B cell (primary cell): ENCODE measurements around the gene NBAS. TPM values are rescaled to one million over a fixed set of nuclear protein-coding genes. Genes with fewer than 3 reads are reported as not detected.

Experiments
- ATAC-seq: fragments of 200-7000 bp; cut with Tn5 transposase; one replicate; pipeline ENCODE4 v1.10.0; 2021; ENCODE audit warnings: low read depth, mild to moderate bottlenecking, moderate number of reproducible peaks, moderate library complexity
- CTCF ChIA-PET: fragments of 350-600 bp; sonication (Branson Sonifier 250); formaldehyde crosslinking; loops from one replicate; lab custom pipeline; 2021; ENCODE audit warnings: antibody characterized with exemption, inconsistent platforms; lab: Charles Lee
- POLR2A ChIA-PET: fragments of 350-600 bp; sonication (Branson Sonifier 250); formaldehyde crosslinking; loops from one replicate; lab custom pipeline; 2021; ENCODE audit warnings: antibody characterized with exemption; lab: Charles Lee
- DNase-seq: peaks from one replicate; pipeline ENCODE4 v3.0.0; 2013
- H2AFZ ChIP-seq: 2 replicates; pipeline ENCODE4 v1.6.1; 2012; ENCODE audit warnings: mild to moderate bottlenecking, low read depth, low read length; ENCODE audit not compliant: insufficient read depth, poor library complexity, severe bottlenecking
- H3K27ac ChIP-seq, 2 donors: 1 replicate in 1 of 2; 2 replicates in 1 of 2; pipeline ENCODE4 v1.5.1; 2012 to 2013; ENCODE audit warnings: low read length in 2 of 2, mild to moderate bottlenecking in 2 of 2, moderate library complexity in 1 of 2
- H3K27me3 ChIP-seq, 4 experiments: fragments of 200-600 bp in 1 of 4; sonication (generic) in 1 of 4; replicated peaks in 1 of 4; 1 replicate in 2 of 4; 2 replicates in 2 of 4; pipeline versions ENCODE4 v1.6.1 to v1.7.0; 2013 to 2016; ENCODE audit warnings: low read length in 3 of 4, mild to moderate bottlenecking in 2 of 4, mixed read lengths in 1 of 4, moderate library complexity in 1 of 4; ENCODE audit not compliant: insufficient read depth in 4 of 4, control insufficient read depth in 3 of 4; ENCODE audit errors: control extremely low read depth in 1 of 4
- H3K36me3 ChIP-seq, 2 experiments: replicated peaks in 1 of 2; 1 replicate in 1 of 2; 2 replicates in 1 of 2; pipeline versions ENCODE4 v1.6.1 to v1.7.1; 2013; ENCODE audit warnings: low read length in 1 of 2; ENCODE audit not compliant: insufficient read depth in 2 of 2, control insufficient read depth in 1 of 2; ENCODE audit errors: control extremely low read depth in 1 of 2, extremely low read depth in 1 of 2
- H3K4me1 ChIP-seq, 2 donors: fragments of 200-600 bp in 1 of 2; sonication (generic) in 1 of 2; 1 replicate in 1 of 2; 2 replicates in 1 of 2; pipeline versions ENCODE4 v1.5.1 to v1.6.1; 2013 to 2017; ENCODE audit warnings: low read length in 2 of 2; ENCODE audit not compliant: control insufficient read depth in 2 of 2, insufficient read depth in 2 of 2
- H3K4me2 ChIP-seq: replicated peaks from 2 replicates; pipeline ENCODE3; 2012; ENCODE audit warnings: mild to moderate bottlenecking, low read depth, low read length; ENCODE audit not compliant: poor library complexity, severe bottlenecking
- H3K4me3 ChIP-seq, 5 experiments: fragments of 200-600 bp in 1 of 5; sonication (generic) in 1 of 5; 1 replicate in 3 of 5; 2 replicates in 2 of 5; pipeline versions ENCODE4 v1.5.1 to v1.7.0; 2011 to 2016; ENCODE audit warnings: low read length in 4 of 5, mild to moderate bottlenecking in 4 of 5, low read depth in 2 of 5, control low read depth in 1 of 5, moderate library complexity in 1 of 5; ENCODE audit not compliant: insufficient read depth in 1 of 5; ENCODE audit errors: control extremely low read depth in 1 of 5, extremely low read depth in 1 of 5
- H3K79me2 ChIP-seq: fragments of 200-600 bp; sonication (generic); one replicate; pipeline ENCODE4 v1.6.0; 2016; ENCODE audit warnings: low read length; ENCODE audit not compliant: control insufficient read depth, insufficient read depth
- H3K9ac ChIP-seq: fragments of 200-600 bp; sonication (generic); 2 replicates; pipeline ENCODE4 v1.6.1; 2017; ENCODE audit warnings: mild to moderate bottlenecking, low read length, moderate library complexity
- H3K9me3 ChIP-seq, 3 donors: one replicate each; pipeline versions ENCODE4 v1.6.1 to v1.7.1; 2013; ENCODE audit warnings: low read length in 2 of 3; ENCODE audit not compliant: control insufficient read depth in 2 of 3, insufficient read depth in 1 of 3; ENCODE audit errors: control extremely low read depth in 1 of 3
- H4K20me1 ChIP-seq: 2 replicates; pipeline ENCODE4 v1.6.0; 2012; ENCODE audit warnings: mild to moderate bottlenecking, low read length; ENCODE audit not compliant: insufficient read depth, control insufficient read depth, poor library complexity, severe bottlenecking
- H3K27ac Mint-ChIP-seq: one replicate; pipeline ENCODE4 v1.8.0; 2021; ENCODE audit warnings: mixed read lengths
- H3K27me3 Mint-ChIP-seq: one replicate; pipeline ENCODE4 v1.8.0; 2021; ENCODE audit warnings: mixed read lengths
- H3K4me1 Mint-ChIP-seq: one replicate; pipeline ENCODE4 v1.8.0; 2021; ENCODE audit warnings: mixed read lengths
- H3K4me3 Mint-ChIP-seq: one replicate; pipeline ENCODE4 v1.8.0; 2021; ENCODE audit warnings: mixed read lengths
- H3K9me3 Mint-ChIP-seq: one replicate; pipeline ENCODE4 v1.8.0; 2022; ENCODE audit warnings: mixed read lengths; ENCODE audit not compliant: insufficient read depth
- CTCF ChIP-seq: fragments of 200-600 bp; IDR thresholded peaks from one replicate; pipeline ENCODE4 v1.8.0; 2022; ENCODE audit warnings: antibody characterized with exemption, mild to moderate bottlenecking
- EZH2 ChIP-seq: IDR thresholded peaks from 2 replicates; pipeline ENCODE4 v1.6.1; 2012; ENCODE audit warnings: borderline replicate concordance, low read depth, mild to moderate bottlenecking, moderate library complexity, low read length; ENCODE audit not compliant: insufficient read depth, poor library complexity, severe bottlenecking
- WGBS: methylation state at CpG from one replicate; pipeline ENCODE4 v1.1.5; 2013; ENCODE audit warnings: missing lambda C conversion rate; ENCODE audit not compliant: insufficient coverage; 5-methylcytosine and 5-hydroxymethylcytosine counted together
- intact Hi-C: fragments of 100-400 bp; cut with micrococcal nuclease; formaldehyde crosslinking; loops from one replicate; pipeline ENCODE4 v1.10.0; 2022
- polyA plus RNA-seq: library from polyadenylated mRNA; depleted of rRNA; stranded (reverse); fragments of >200 nt; gene quantifications from 2 replicates; pipeline ENCODE4 v1.2.3, GENCODE V29; 2012
- total RNA-seq, 2 donors: library from RNA; stranded (reverse); fragments of 120-200 nt in 1 of 2; gene quantifications; 1 replicate in 1 of 2; 2 replicates in 1 of 2; pipeline versions ENCODE4 v1.2.3 to v1.2.4, GENCODE V29; 2013 to 2022

NBAS gene
- total and polyA plus RNA-seq, 2 donors (not counting 1 experiment from before 2014, with no cell fraction given): 10.6 to 37.3 TPM

GRCh38 chr2:15372019-15372418 is 189.1 kb downstream of the NBAS start:
- intact Hi-C loops: no loop called here
- H3K79me2 ChIP-seq: no peaks in the 10 kb centered on the region
- no peak overlapping the region for H3K4me3 ChIP-seq
- peaks cover 2 to 17% of the 10 kb centered on the region in 2 experiments for H3K36me3 ChIP-seq
- ChIA-PET POLR2A (no interaction called here), CTCF (interaction anchor here (1.2 kb wide), 1 partner anchor 10 kb away, joined by 3 read pairs; no protein-coding TSS in a partner anchor)
- no peaks in the 10 kb centered on the region for H3K27me3 Mint-ChIP-seq
- TF ChIP-seq CTCF (no peak), EZH2 (no peak)
- H3K27me3 ChIP-seq: no peaks in the 10 kb centered on the region
- peaks cover 24% of the 10 kb centered on the region for H3K4me1 Mint-ChIP-seq
- H3K9ac ChIP-seq: no peak overlapping the region
- no peak for ATAC-seq
- H3K27ac ChIP-seq: no peak overlapping the region
- no peak overlapping the region for H3K4me2 ChIP-seq
- H3K4me1 ChIP-seq: peaks cover 12 to 14% of the 10 kb centered on the region in 2 donors
- WGBS: no CpG with 5 or more reads among the region's 1 CpG
- H3K4me3 Mint-ChIP-seq: no peak overlapping the region
- no peak overlapping the region for H2AFZ ChIP-seq
- H4K20me1 ChIP-seq: no peaks in the 10 kb centered on the region
- H3K27ac Mint-ChIP-seq: no peak overlapping the region
- no peak for DNase-seq
- no peaks in the 10 kb centered on the region for H3K9me3 ChIP-seq
- H3K9me3 Mint-ChIP-seq: no peaks in the 10 kb centered on the region

- ChIA-PET CTCF (no interaction called here), POLR2A (no interaction called here)
- no peak overlapping the region for H3K4me3 Mint-ChIP-seq
- Histone ChIP-seq H3K4me2 (peak overlapping the region; percentile 3), H3K9me3 (no peaks in the 10 kb centered on the region), H3K4me1 (peaks cover 12 to 14% of the 10 kb centered on the region in 2 donors), H4K20me1 (no peaks in the 10 kb centered on the region), H3K27ac (peak overlapping the region in 1 of 2 donors; percentile 27), H3K79me2 (no peaks in the 10 kb centered on the region), H3K27me3 (no peaks in the 10 kb centered on the region), H3K9ac (no peak overlapping the region), H2AFZ (no peak overlapping the region), H3K4me3 (no peak overlapping the region), H3K36me3 (peaks cover 4 to 19% of the 10 kb centered on the region in 2 experiments)
- peak overlapping the region; percentile 53 for H3K27ac Mint-ChIP-seq
- no peaks in the 10 kb centered on the region for H3K9me3 Mint-ChIP-seq
- no peak for ATAC-seq
- WGBS: no CpG with 5 or more reads among the region's 2 CpGs
- no peak for TF ChIP-seq EZH2
- no peak for TF ChIP-seq CTCF
- H3K27me3 Mint-ChIP-seq: no peaks in the 10 kb centered on the region
- intact Hi-C loops: no loop called here
- DNase-seq: peak; percentile 20
- peaks cover 24% of the 10 kb centered on the region for H3K4me1 Mint-ChIP-seq
These were observed 192.0 kb downstream of the NBAS start for GRCh38 chr2:15369129-15369528.
